Stimulated activated CD4-positive, alpha-beta T cell treated with anti-CD3 and anti-CD28 coated beads, Interleukin-15, amount 100 ng/mL, for 1 hour (primary cell): ENCODE results near the gene HMGCR.

Experiments used
- DNase-seq, 2 donors: peaks; one replicate each; pipeline ENCODE4 v3.0.0-alpha.2; 2020; ENCODE audit warnings: low read depth in 1 of 2, low spot score in 1 of 2

Gene HMGCR

DNA sequence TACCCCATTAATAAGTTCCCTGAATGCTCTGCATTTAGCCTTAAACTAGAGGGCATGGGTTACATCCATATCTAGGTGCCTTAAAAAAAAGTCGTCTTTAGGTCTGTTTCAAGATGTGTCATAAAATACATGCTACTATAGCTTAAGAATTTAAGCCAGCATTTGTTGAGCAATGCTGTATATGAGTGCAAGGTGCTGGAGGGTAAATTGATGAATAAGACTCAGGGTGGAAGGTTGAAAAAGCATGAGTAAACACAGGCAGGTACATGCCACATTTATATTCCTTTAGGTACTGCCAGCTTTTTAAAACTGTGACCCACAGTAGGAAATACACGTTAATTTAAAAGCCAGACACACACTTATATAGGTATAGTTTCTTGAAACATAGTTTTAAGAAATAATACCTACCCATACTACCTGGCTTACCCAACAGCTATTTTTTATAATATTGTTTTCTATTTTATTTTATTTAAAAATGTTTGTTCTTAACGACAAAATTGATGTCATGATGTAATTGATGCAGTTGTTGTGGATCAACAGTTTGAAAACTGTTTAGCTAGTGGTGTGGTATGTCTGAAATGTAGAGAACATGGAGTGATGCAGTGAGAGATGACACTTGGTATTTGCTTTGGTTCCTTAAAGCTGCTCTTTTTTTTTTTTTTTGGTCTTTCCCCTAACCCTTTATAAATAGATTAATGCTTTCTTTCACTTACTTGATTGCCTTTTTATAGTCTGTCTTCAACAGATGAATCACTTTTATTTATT lies 3.9 kb downstream of the HMGCR start:
- DNase-seq = no peak

DNA sequence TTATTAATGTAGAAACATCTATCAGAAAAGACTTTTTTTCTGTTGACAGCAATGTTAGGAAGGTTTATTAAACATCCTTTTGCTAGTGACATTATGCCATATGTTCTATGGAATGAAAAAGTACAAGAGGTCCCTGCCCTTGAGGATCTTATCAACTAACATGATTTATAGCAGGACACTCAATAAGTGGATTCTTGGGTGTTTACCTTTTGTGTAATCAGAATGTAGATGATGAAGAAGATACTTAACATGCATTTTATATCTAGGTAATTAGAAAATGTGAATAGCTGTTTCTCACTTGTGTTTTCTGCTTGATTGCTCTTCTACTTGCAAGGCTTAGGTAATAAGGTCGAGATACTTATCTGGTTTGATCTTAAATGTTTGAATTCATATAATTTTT lies 4.9 kb downstream of the HMGCR start:
- DNase-seq = no peak

DNA sequence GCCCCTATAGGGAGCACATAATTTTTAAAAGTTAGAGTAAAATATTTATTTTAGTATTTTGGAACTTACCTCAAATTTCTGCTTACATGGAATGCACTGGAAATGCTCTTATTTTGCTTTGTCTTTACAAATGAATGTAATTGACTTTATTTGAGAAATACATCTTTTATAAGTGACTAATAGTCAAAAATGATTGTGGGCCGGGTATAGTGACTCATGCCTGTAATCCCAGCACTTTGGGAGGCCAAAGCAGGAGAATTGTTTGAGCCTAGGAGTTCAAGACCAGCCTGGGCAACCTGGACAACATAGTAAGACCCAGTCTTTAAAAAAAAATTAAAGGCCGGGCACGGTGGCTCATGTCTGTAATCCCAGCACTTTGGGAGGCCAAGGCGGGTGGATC lies 5.8 kb downstream of the HMGCR start:
- DNase-seq = no peak

DNA sequence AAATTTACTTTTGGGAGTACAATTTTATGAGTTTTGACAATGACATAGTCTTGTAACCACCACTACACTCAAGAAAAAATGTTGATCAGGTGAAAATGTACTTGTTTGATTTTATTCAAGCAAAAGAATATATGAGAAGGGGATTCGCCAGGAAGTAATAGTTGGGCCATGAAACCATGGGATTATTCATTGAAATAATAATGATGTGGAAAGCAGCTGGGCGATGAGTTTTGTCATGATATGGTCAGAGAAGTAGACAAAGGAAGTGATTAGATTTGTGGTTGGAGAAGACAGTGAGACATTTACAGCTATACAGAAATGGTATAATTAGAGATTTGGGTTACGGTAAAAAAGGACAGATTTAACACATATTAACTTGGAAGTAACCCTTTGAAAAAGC lies 11.2 kb downstream of the HMGCR start:
- DNase-seq = no peak

DNA sequence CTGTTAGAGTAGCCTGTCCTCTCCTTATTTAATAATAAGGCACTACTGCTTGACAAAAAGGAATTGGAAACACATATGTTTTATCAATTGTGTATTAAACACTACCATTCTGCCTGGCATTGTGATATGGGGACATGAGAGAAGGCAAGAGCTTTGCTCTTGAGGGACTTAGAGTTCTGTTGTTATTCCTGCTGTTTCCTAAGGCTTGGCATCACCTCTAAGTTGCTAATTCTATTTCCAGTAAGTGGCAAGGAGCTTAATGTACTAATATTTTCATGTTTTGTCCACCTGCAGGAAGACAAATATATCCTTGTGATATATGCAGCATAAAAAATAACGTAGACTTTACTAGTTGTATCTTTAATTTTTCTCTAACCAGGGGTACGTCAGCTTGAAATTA lies 12.6 kb downstream of the HMGCR start:
- no peak for DNase-seq

DNA sequence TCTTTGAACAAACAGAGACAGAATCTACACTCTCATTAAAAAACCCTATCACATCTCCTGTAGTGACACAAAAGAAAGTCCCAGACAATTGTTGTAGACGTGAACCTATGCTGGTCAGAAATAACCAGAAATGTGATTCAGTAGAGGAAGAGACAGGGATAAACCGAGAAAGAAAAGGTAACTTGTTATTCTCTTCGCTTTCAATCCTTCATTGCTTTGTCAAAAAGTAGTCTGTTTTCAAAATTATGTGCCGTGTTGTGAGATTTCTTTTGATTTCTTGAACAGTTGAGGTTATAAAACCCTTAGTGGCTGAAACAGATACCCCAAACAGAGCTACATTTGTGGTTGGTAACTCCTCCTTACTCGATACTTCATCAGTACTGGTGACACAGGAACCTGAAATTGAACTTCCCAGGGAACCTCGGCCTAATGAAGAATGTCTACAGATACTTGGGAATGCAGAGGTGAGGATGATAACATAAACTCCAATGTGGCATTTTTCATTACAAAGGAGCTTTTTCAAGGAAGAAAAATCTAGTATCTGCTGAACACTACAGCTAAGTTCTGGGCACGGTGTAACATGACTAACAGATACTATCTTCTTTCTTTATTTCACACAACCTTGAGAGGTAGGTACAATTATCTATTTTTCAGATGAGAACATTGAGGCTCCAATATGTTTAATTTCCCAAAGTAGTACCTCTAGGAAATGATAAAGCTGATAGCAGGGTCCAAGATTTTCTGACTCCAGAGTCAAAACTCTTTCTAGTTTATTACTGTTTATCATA lies 14.3 kb downstream of the HMGCR start:
- no peak for DNase-seq

DNA sequence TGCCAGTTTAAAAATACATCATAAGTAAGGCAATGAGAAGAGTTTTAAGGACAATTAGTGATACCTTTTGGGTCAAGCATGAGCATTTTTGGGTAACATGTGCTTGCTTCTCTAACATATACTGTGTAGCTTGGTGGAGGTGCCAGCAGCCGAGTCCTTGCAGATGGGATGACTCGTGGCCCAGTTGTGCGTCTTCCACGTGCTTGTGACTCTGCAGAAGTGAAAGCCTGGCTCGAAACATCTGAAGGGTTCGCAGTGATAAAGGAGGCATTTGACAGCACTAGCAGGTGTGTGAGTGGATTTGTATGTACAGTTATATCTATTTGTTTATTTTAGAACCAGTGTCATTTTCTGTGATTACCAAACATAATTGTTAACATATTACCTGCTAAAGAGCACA lies 18.2 kb downstream of the HMGCR start:
- DNase-seq = no peak

DNA sequence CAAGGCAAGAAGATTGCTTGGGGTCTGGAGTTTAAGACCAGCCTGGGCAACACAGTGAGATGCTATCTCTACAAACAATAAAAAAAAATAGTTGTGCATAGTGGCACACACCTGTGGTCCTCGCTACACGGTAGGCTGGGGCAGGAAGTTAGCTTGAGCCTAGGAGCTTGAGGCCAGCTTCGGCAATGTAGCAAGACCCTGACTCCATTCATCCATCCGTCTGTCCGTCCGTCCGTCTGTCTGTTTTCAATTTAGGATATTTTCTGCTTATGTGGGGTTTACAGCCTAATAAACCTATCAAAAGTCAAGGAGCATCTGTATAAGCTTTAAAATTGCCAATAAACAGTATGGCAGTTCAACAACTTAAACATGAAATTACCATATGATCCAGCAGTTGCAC lies 19.7 kb downstream of the HMGCR start:
- no peak for DNase-seq

DNA sequence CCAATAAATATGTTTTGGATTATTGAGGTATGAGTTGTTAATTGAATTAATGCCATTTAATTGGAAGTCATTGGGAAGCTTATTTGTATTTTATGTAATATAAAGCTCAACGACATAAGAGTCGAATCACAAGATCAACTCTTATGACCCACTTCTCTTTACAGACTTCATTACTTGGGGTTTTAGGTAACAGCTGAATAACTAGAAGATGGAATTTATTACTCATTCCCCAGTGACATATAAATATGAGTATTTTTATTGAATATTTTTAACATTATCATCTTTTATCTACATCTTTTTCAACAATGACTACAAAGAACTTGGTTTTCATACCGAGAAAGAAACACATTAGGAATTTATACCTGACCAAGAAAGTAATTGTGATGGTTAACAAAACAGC lies 21.1 kb downstream of the HMGCR start:
- no peak for DNase-seq

DNA sequence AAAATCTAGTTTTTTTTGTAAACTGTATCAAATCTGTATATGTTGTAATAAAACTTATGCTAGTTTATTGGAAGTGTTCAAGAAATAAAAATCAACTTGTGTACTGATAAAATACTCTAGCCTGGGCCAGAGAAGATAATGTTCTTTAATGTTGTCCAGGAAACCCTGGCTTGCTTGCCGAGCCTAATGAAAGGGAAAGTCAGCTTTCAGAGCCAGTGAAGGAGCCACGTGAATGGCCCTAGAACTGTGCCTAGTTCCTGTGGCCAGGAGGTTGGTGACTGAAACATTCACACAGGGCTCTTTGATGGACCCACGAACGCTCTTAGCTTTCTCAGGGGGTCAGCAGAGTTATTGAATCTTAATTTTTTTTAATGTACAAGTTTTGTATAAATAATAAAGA lies 24.3 kb downstream of the HMGCR start:
- no peak for DNase-seq

DNA sequence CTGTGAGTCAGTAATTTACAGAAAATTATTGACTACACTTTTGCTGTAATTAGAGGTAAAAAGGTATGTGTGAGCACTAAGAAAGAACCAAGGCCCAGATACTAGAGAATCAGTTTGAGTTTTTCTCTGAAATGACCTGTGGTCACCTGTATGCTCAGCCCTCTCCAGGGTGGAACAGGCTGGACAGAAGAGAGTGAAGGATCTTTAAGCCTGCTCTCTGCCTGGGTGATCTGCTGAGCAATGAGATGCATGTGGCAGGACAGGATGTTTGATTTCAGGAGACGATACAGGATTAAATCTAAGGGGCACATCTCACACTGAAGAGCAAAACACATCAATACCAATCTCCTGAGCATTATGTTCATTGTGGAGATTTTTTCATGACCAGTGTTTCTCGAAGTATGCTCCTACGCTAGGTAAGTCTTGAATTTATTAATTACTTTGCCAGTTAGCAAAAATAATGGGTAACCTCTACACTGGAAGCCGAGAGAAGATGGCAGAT lies 25.5 kb downstream of the HMGCR start:
- DNase-seq = no peak

DNA sequence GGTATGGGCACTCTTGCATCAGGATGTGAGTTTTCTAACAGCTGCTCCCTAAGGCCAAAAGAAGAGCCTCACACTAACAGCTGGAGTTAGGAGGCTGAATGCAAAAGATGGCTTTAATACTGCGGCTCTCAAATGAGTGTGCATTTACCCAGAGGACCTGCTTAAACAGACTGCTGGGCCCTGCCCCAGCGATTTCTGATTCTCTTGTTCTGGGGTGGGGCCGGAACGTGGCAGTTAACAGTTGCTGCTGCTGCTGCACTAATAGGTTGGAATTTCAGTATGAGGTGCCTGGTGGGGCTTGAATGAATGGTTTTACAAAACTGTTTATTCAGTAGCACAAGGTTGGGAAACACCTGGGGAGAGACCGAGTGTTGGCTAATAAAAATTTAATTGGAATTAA lies 26.1 kb downstream of the HMGCR start:
- no peak for DNase-seq

DNA sequence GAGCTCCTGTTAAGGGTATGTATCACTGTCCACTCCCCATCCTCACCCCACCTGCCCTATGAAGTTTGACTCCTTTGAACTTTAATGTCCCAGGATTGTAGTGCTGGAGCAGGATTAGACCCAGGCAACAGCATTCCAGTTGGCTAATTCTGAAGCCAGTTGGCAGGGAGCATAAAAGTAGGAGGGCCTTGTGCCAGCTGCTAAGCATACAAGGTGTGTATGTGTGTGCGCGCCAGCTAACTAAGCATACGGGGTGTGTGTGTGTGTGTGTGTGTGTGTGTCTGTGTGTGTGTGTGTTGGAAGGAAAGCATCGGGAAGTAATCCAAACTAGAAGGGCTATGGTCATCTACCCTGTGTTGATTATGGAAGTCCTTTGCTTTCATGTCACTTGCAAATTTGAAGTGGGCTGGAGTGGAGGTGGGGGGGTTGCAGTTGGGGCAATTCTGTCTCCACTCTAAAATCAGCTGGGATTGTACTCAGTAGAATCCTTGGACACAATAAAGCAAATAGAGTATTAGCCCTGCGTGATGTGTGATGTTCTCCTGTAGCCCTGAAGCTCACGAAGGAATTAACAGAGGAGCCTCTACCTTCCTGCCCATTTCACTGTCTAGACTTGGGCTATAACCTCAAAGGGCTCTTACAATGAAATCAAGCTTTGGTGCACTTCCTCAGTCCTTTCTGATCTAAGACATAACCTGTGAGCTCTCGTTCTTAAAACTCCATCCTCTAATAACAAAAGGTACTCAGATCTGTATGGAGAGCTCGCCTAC lies 26.9 kb downstream of the HMGCR start:
- DNase-seq = no peak

DNA sequence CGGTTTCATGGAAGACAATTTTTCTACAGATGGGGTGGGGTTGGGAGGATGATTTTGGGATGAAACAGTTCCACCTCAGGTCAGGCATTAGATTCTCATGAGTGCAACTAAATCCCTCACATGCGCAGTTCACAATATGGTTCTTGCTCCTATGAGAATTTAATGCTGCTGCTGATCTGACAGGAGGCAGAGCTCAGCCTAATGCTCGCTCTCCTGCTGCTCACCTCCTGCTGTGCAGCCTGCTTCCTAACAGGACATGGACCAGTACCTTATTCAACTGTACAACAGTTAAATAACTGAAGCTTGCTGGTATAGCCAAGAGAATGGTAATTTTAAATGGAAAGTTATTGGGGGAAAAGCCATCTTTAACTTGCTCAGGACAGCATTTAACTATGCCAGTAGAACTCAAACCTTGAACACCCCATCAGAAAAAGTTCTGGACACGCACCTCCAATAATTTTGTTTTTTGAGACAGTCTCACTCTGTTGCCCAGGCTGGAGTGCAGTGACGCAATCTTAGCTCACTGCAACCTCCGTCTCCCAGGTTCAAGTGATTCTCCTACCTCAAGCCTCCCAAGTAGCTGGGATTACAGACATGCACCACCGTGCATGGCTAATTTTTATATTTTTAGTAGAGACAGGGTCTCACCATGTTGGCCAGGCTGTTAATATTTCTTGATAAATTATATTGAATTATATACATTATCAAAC lies 27.7 kb downstream of the HMGCR start:
- DNase-seq = no peak

DNA sequence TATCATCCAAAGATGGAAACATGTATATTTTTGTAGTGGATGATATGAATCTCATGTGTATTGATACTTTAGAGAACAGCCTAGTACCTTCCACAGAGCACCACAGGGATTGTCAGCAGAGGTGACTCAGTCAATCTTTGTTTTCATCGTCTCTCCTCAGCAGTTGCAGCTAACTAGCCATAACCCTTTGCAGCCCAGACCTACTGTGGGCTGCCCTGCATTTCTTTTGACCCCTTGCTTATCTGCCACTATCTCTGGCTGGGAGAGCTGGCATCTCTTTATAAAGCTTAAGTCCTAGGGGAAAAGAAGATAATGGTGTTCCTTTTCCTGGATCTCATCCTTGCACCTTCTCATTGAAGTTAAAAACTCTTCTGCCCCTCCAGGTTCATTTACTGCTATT lies 28.7 kb downstream of the HMGCR start:
- DNase-seq = no peak

DNA sequence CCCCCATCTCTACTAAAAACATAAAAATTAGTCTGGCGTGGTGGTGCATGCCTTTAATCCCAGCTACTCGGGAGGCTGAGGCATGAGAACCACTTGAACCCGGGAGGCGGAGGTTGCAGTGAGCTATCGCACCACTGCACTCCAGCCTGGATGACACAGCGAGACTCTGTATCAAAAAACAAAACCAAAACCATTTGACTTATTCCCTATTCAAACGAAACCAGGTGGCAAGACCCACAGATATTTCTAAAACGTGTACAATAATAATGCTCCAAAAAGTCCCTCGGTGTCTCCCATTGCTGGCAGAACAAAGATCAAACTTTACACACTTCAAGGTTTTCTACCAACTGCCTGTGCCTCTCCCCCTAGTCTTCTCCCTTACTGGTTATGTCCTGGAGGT lies 29.8 kb downstream of the HMGCR start:
- no peak for DNase-seq

DNA sequence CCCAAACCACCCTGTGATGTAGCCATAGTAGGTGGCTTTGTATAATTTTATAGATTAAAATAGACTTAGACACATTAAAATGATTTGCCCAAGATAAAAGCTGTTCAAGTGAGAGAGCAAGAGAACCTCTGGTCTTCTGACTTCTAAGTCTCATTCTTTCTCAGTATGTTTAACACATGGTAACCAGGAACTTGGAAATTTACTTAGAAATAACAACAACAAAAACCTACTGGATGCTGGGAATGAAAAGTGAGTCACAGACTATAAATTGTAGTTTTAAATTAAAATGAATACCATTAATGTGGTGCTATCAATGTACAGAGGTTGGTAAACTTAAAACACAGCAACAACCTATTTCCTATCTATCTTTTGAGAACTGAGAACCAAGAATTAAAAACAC lies 30.4 kb downstream of the HMGCR start:
- no peak for DNase-seq

DNA sequence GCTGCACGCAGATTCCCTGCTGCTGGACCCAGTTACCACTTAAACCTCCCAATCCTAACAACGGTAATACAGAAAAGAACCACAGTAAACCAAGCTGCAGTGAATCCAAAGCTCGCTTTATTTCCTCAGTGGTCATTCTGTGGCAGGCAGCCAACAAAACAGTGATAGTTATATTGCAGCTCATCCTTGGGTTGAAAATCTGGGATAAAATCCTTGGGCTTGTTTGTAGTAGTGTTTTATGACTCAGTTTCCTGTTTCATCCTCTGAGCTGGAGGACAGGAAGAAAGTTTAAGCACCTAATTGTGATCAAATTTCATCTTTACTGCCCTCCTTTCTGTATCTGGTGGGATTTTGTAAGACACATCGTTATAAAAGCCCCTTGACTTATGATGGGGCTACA lies 31.4 kb downstream of the HMGCR start:
- no peak for DNase-seq

DNA sequence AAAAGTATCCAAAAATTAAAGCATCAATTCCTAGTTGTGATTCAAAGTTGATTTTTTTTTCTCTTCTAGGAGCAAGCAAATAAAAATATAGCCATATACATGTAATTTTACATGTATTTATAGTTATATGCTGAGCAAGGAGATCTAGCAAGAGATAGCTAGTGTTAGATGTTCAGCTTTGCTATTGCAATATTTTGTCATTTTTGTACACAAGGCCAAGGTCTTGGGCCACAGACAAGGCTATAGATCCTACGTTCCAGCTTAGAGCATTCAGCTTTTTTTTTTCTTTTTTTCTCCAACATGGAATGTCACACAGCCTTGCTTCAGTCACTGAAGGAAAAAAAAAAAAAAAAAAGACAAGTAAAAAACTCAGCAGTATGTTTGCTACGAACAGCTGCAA lies 36.8 kb downstream of the HMGCR start:
- no peak for DNase-seq

DNA sequence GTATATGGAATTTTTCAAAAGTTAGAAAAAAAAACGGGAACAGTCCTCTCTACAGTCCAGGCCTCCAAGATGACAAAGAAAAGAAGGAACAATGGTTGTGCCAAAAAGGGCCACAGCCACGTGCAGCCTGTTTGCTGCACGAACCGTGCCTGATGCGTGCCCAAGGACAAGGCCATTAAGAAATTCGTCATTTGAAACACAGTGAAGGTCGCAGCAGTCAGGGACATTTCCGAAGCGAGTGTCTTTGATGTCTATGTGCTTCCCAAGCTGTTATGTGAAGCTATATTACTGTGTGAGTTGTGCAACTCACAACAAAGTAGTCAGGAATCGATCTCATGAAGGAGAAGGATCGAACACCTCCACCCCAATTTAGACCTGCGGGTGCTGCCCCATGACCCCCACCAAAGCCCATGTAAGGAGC lies 37.4 kb downstream of the HMGCR start:
- no peak for DNase-seq

DNA sequence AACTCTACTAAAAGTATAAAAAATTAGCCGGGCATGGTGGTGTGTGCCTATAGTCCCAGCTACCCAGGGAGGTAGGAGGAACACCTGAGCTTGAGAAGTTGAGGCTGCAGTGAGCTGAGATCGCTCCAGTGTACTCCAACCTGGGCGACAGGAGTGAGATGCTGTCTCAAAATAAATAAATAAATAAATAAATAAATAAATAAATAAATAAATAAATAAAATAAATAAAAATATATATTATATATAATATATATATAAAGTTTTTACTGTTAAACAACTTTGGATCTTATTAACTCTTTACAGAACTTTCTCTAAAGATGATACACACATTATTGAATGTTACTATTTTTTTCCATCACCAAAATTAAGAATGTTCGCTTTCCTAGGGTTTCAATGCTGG lies 38.4 kb downstream of the HMGCR start:
- no peak for DNase-seq
